Effector CD8-positive, alpha-beta T cell (primary cell): ENCODE results near the gene FAM210A.
"Not testable (repeated sequence)": the region's sequence is repeated elsewhere in the genome, so short reads cannot be mapped to it uniquely, and the experiment has no call there.

ENCODE experiments used
- DNase-seq: peaks from one replicate; lab custom pipeline; 2025; lab: John Stamatoyannopoulos, UW
- total RNA-seq, 4 experiments: gene quantifications; one replicate each; lab custom pipeline; 2026; lab: John Stamatoyannopoulos, UW

FAM210A gene, protein sequence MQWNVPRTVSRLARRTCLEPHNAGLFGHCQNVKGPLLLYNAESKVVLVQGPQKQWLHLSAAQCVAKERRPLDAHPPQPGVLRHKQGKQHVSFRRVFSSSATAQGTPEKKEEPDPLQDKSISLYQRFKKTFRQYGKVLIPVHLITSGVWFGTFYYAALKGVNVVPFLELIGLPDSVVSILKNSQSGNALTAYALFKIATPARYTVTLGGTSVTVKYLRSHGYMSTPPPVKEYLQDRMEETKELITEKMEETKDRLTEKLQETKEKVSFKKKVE
- 18.7 to 30.5 (median 19.9) reads per million in 4 experiments for total RNA-seq

DNA sequence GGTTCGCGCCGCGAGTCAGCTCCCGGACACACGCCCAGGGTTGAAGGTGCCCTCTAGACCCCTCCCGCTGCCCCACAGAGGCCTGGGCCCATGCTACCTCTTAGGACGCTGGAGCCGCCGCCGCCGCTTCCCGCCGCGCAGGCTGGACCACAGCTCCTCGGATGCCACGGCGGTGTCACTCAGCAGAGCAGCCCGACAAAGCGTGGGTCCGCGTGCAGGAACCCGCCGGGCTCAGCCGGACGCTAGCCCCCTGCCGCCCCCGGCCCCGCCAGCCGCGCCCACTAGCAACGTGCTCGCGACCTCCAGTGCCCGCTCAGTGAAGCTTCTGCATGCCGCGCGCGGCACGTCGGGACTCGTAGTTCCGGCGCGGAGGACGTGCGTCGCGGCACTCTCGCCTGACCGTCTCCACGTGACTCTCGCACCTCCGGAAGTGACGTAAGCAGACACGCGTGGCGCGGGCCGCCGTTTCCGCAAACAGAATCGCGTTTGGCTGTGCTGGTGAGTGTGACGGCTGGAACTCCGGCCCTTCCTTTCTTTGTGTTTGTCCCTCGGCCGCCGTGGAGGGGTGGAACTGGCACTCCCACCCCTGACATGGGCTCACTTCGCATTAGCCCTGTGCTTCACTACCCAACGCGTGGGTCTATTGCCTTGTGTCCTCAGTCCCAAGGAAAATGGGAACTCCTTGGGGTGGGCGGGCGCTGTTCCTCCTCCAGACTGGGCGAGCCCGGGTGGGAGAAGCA lies at the start of gene FAM210A, which contains the start of gene RNMT:
FAM210A (minus strand) TSS at position 327 of the 740 bp plus-strand sequence. CDS start 44,481 bp downstream, outside the sequence.
RNMT (plus strand) TSS at position 442 of the 740 bp plus-strand sequence. CDS start 4,845 bp downstream, outside the sequence.
- peak; percentile 91 for DNase-seq

DNA sequence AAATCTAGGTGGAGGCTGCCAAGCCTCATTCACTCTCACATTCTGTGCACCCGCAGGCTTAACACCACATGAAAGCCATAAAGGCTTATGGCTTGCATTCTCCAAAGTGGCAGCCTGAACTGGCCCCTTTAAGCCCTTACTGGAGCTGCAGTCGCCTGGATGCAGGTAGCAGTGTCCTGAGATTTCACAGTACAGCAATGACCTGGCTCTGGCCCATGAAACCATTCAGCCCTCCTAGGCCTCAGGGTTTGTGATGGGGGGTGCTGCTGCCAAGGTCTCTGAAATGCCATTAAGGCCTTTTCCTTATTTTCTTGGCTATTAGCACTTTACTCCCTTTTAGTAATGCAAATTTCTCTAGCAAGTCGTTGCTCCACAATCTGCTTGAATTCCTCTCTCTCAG lies 48.7 kb upstream of the FAM210A start:
- no peak for DNase-seq

- no peak for DNase-seq
These were observed 36.5 kb upstream of the FAM210A start for GRCh38 chr18:13762690-13763439.

GRCh38 chr18:13760047-13760446 lies 33.7 kb upstream of the FAM210A start:
- DNase-seq: no peak

GRCh38 chr18:13758622-13759021 lies 32.3 kb upstream of the FAM210A start:
- no peak for DNase-seq

DNA sequence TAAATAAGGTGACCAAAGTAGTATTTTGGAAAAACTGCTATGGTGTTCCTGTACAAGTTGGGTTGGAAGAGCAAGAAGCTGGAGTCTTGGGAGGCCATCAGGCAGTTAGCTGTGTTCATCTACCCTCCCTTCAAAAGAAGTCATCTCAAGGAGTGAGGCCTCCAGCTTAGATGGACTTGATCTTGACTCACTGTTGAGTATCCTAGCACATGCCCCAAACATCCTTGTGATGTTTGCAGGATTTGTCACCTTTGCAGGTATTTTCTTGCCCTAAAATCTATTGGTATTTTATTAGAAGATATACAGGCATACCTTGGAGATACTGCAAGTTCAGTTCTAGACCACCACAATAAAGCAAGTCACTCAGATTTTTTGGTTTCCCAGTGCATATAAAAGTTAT lies 30.3 kb upstream of the FAM210A start:
- no peak for DNase-seq

DNA sequence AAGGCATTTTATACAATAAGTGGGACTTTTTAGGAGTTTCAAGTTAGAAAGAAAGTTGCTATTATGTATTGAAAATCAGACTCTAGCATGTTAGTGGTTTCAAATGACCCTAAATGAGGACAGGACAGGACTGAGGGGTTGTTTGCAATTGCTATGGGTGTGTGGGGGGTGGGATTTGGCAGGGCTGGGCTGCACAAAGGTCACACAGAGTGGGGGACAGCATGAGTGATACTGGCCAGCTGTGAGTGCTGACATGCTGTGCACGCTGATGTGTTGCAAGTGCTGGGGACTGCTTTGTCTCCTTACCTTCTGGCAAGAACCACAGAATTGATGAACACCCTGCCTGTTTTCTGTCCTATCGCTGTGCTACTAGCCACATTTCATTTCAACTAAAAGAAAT lies 29.9 kb upstream of the FAM210A start:
- DNase-seq: no peak

DNA sequence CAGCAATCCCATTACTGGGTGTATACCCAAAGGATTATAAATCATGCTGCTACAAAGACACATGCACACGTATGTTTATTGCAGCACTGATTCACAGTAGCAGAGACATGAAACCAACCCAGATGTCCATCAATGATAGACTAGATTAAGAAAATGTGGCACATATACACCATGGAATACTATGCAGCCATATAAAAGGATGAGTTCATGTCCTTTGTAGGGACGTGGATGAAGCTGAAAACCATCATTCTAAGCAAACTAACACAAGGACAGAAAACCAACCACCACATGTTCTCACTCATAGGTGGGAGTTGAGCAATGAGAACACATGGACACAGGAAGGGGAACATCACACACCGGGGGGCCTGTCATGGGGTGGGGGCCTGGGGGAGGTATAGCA lies 25.2 kb upstream of the FAM210A start:
- not testable (repeated sequence) for DNase-seq

DNA sequence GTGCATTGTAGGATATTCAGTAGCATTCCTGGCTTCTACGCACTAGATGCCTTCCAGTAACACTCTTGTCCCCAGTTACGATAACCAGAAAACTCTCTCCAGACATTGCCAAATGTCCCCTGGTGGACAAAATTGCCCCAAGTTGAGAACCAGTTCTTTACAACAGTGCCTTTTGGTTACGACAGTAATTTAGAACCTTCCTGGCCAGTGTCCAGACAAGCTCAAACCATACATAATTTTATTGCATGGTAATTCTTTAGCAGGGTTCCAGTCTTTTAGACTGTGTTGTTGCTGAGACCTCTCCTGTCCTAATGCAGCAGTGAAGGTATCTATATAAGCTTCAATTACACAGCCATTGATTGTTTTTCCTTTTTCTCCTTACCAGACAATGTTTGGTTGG lies 20.3 kb upstream of the FAM210A start:
- DNase-seq: no peak

DNA sequence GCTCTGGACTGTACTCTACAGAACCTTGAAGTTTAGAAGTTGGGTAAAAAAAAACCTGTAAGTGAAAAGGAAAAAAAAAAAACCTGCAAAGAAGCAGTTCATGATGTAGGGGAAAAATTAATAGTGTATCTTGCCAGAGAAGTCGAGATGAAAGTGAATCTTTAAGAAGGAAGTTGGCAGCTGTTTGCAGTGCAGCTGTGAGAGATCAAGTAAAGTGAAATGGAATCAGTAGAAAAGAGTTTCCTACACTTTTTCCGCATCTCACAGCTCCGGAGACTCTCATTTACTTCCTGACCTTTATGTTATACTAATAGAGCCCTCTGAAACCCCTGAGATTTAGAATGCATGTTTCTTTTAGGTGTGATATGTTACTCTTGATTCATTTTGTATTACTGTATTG lies 19.3 kb upstream of the FAM210A start:
- DNase-seq: no peak

GRCh38 chr18:13735681-13736080 lies 9.3 kb upstream of the FAM210A start:
- DNase-seq: no peak

GRCh38 chr18:13730481-13730880 lies 4.1 kb upstream of the FAM210A start:
- no peak for DNase-seq

DNA sequence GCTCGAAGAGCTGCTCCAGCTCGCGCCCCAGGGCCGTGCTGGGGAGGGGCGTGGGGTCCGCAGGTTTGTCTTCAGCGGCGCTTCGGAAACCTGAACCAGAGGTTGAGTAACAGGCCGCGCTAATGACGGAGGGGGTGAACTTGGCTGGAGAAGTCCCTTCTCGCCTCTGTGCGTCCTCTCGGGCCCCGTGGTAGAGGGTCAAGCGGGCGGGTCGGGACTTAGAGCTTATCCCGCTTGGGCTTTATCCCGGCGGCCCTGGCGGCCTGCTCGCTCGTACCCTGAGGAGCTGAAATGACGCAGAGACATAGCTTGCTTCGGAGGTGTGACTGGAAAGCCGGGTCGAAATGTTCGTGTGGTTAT lies 594 bp upstream of the FAM210A start:
- no peak for DNase-seq

GRCh38 chr18:13725566-13726231 lies 659 bp downstream of the FAM210A start:
- no peak for DNase-seq

DNA sequence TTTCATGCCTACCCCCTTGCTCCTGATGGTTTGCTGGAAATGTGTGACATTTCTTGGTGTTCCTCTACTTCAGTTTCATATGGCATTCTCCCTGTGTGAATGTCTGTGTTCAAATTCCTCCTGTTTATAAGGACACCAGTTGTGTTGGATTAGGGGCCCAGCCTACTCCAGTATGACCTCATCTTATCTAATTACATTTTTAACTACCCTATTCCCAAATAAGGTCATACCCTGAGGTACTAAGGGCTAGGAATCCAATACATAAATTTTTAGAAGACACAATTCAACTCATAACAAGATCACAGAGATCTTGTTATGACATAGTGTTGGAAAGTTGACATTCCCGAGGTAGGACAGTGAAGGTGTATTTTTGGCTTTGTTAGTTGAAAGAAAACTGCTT lies 5.5 kb downstream of the FAM210A start:
- DNase-seq: no peak

DNA sequence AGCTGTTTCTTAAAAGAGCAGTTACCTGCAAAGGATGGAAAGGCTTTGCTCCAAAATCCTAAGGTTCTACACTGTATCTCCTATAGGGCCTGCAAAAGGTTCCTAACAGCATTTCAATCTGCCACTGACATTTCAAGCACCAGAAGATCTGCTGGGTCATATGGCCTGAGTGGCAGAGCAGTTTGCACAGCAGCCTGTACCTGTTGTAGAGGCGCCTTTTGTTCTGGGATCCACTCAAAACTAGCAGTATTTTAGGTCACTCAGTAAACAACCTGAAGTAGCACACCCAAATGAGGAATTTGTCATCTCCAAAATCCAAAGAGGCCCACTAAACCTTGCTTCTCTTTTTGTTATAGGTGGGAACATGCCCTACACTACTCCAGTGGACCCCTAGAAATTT lies 6.2 kb downstream of the FAM210A start:
- no peak for DNase-seq

DNA sequence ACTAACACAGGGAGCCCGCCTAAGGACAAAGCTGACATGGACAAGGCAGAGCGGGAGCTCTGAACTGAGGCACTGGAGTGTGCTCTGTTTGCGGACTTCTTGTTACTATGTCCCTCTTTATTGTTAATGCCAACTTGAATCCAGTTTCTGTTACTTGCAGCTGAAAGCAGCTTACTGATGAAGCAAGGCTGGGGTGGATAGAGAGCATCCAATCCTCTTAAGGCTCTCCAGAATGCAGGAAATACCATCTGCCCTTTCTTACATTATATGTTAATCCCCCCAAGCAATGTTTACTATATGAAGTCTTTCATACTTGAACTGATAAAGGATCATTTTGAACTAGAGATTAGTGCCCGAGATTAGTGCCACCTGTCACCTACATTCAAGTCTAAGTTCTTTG lies 9.4 kb downstream of the FAM210A start:
- DNase-seq: no peak

DNA sequence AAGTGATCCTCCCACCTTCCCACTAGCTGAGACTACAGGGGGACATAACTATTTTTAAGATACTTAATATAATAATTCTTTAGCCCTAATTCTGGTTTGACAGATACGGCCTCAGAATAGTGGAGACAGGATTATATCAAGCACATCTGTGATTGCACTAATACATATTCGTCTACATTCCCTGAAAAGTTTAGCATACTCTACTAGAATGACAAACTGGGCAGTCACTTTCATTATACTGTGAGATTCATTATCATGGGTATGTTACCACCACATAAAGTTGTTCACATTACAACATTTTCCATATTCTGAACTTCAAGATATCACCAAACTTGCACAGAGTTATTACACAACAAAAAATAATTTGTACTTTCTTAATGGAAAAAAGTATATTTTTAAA lies 11.0 kb downstream of the FAM210A start:
- DNase-seq: no peak

DNA sequence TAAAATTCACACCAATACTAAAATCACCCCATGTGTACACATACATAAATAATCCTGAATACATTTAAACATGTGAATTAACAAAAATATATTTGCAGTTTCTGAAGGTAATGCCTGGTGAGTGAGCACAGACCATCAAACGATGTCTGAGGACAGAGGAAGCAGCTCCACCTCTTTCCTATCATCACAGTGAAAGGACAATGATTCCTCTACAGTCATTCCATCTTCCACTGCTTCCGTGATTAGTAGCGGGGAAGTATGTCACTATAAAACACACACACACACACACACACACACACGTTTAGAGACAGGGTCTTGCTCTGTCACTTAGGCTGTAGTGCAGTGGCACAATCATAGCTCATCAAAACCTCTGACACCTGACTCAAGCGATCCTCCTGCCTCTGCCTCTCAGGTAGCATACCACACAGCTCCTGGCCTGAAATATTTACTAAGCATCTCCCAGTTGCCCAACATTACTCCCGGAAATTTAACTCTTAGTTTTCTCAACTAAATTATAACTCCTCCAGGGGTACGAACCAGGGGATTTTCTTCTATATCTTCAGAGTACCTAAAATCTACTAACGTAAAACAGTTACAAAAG lies 12.8 kb downstream of the FAM210A start:
- DNase-seq: no peak

DNA sequence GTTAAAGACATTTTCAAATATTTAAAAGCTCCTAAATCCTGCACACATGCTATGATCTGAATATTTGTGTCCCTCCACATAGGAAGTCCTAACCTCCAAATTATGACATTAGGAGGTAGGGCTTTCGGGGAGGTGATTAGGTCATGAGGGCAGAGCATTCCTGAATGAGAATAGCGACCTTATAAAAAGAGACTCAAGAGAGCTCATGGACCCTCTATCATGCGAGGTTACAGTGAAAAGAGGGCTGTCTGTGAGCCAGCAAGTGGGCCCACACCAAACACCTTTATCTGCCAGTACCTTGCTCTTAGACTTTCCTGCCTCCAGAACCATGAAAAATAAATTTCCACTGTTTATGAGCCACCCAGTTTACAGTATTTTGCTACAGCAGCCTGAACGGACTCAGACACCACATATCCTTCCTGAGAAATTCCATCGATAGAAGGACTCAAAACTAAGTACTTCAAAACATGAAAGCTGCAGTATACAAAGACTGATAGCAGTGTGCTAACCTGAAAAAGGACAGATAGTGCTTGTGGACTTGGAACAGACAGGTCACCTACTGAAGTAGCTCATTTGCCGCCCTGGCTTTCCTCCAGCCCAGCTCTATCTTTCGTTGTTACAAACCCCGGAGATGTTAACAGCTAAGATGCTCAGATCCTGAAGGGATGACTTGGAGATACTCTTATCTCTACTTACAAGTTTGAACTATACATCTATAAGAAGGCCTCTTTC lies 13.8 kb downstream of the FAM210A start:
- DNase-seq: no peak

DNA sequence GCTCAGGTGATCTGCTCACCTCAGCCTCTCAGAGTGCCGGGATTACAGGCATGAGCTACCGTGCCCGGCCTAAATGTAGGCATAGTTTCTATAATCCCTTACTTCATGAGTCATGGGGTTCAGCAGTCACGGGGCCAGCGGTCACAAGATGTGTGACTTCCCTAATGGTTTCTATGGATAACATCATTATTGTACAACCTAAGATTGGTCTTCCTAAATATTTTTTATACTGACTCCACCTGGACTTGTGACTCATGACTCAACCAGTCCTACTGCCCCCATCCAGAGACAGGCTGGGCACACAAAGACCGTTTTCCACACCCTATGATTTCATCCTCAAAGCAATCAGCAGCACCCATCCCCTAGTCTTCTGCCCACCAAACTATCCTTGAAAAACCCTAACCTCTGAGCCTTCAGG lies 15.9 kb downstream of the FAM210A start:
- no peak for DNase-seq
